Neural cell (in vitro differentiated cells): Measurements from ENCODE around the gene NAGLU. TPM values are rescaled to one million over a fixed set of nuclear protein-coding genes. Genes with fewer than 3 reads are reported as not detected.

Source experiments
- H2AFZ ChIP-seq: fragments of 200-600, 300-800 bp; sonication (generic), shearing (Covaris generic); 2 replicates; pipeline ENCODE4 v1.6.0; 2014; ENCODE audit warnings: low read depth, mild to moderate bottlenecking, antibody characterized with exemption, low read length, moderate library complexity
- H3F3A ChIP-seq: fragments of 200-600 bp; shearing (Covaris generic); 2 replicates; pipeline ENCODE4 v1.6.1; 2016; ENCODE audit warnings: mild to moderate bottlenecking, moderate library complexity, mixed read lengths, antibody characterized with exemption, low read length; ENCODE audit not compliant: insufficient read depth, poor library complexity, severe bottlenecking
- H3K27ac ChIP-seq: fragments of 200-600, 300-800 bp; sonication (generic), shearing (Covaris generic); 2 replicates; pipeline ENCODE4 v1.5.1; 2014; ENCODE audit warnings: mild to moderate bottlenecking, low read length, moderate library complexity
- H3K27me3 ChIP-seq: fragments of 300-800, 200-600 bp; sonication (generic), shearing (Covaris generic); 2 replicates; pipeline ENCODE4 v1.6.0; 2014; ENCODE audit warnings: mild to moderate bottlenecking, low read depth, low read length, moderate library complexity; ENCODE audit not compliant: insufficient read depth
- H3K36me3 ChIP-seq: fragments of 300-800, 200-600 bp; sonication (generic), shearing (Covaris generic); 2 replicates; pipeline ENCODE4 v1.5.1; 2014; ENCODE audit warnings: mild to moderate bottlenecking, antibody characterized with exemption, low read length, moderate library complexity; ENCODE audit not compliant: insufficient read depth
- H3K4me2 ChIP-seq: fragments of 300-800, 200-600 bp; sonication (generic), shearing (Covaris generic); 2 replicates; pipeline ENCODE4 v1.6.0; 2014; ENCODE audit warnings: mild to moderate bottlenecking, low read length
- H3K4me3 ChIP-seq: fragments of 300-800, 200-600 bp; sonication (generic), shearing (Covaris generic); 2 replicates; pipeline ENCODE4 v1.5.1; 2014; ENCODE audit warnings: mild to moderate bottlenecking, low read length, moderate library complexity
- H3K79me2 ChIP-seq: fragments of 200-600 bp; shearing (Covaris generic); replicated peaks from 2 replicates; pipeline ENCODE4 v1.6.0; 2014; ENCODE audit warnings: mild to moderate bottlenecking, low read length, moderate library complexity; ENCODE audit not compliant: insufficient read depth
- H3K9ac ChIP-seq: fragments of 300-800, 200-600 bp; sonication (generic), shearing (Covaris generic); 2 replicates; pipeline ENCODE4 v1.6.1; 2016; ENCODE audit warnings: mild to moderate bottlenecking, low read length, mixed read lengths
- H3K9me2 ChIP-seq: fragments of 200-600 bp; shearing (Covaris generic); 2 replicates; pipeline ENCODE4 v1.6.1; 2016; ENCODE audit warnings: mild to moderate bottlenecking, low read length, mixed read lengths; ENCODE audit not compliant: insufficient read depth
- H3K9me3 ChIP-seq: fragments of 200-600, 300-800 bp; sonication (generic), shearing (Covaris generic); 2 replicates; pipeline ENCODE4 v1.6.1; 2016; ENCODE audit warnings: mild to moderate bottlenecking, mixed run types, low read length, moderate library complexity, mixed read lengths
- H4K20me1 ChIP-seq: fragments of 200-600 bp; shearing (Covaris generic); 2 replicates; pipeline ENCODE4 v1.6.1; 2016; ENCODE audit warnings: mild to moderate bottlenecking, mixed run types; ENCODE audit not compliant: insufficient read depth
- CTCF ChIP-seq: fragments of 450-650 bp; IDR thresholded peaks from 2 replicates; pipeline ENCODE4 v1.5.1; 2014; ENCODE audit warnings: antibody characterized with exemption, mild to moderate bottlenecking, moderate library complexity; ENCODE audit not compliant: poor library complexity, severe bottlenecking
- EP300 ChIP-seq: fragments of 450-650 bp; conservative IDR thresholded peaks from 2 replicates; pipeline ENCODE4 v1.6.1; 2014; ENCODE audit warnings: antibody characterized with exemption, mild to moderate bottlenecking, moderate library complexity; ENCODE audit not compliant: poor library complexity, severe bottlenecking
- EZH2 ChIP-seq: fragments of 200-600, 300-800 bp; shearing (Covaris generic), sonication (generic); IDR thresholded peaks from 2 replicates; pipeline ENCODE4 v1.6.1; 2014; ENCODE audit warnings: antibody characterized with exemption, low read length, borderline replicate concordance, mild to moderate bottlenecking; ENCODE audit not compliant: insufficient read depth, poor library complexity, severe bottlenecking
- MXI1 ChIP-seq: fragments of 450-650 bp; conservative IDR thresholded peaks from 2 replicates; pipeline ENCODE4 v1.6.1; 2014; ENCODE audit warnings: antibody characterized with exemption, mild to moderate bottlenecking; ENCODE audit not compliant: poor library complexity, severe bottlenecking
- POLR2AphosphoS5 ChIP-seq: IDR thresholded peaks from 2 replicates; pipeline ENCODE4 v1.6.1; 2012
- RAD21 ChIP-seq: fragments of 450-650 bp; conservative IDR thresholded peaks from 2 replicates; pipeline ENCODE4 v1.6.1; 2014; ENCODE audit warnings: antibody characterized with exemption, mild to moderate bottlenecking, moderate library complexity
- REST ChIP-seq: IDR thresholded peaks from 2 replicates; pipeline ENCODE4 v1.6.1; 2012; ENCODE audit warnings: borderline replicate concordance
- TAF1 ChIP-seq: IDR thresholded peaks from 2 replicates; pipeline ENCODE4 v1.6.1; 2012; ENCODE audit warnings: low read depth
- polyA plus RNA-seq: library from polyadenylated mRNA; depleted of rRNA; stranded (reverse); fragments of >200 nt; gene quantifications from 2 replicates; pipeline ENCODE4 v1.2.3, GENCODE V29; 2014

The NAGLU gene
- polyA plus RNA-seq, 1 donor from 2014 or later = 12.1 TPM

- Histone ChIP-seq H3K79me2 (no peaks in the 10 kb centered on the region), H3K9ac (no peak overlapping the region), H3K27ac (no peak overlapping the region), H3K9me3 (no peaks in the 10 kb centered on the region), H3K4me2 (no peak overlapping the region), H3F3A (no peaks in the 10 kb centered on the region), H3K9me2 (no peaks in the 10 kb centered on the region), H4K20me1 (no peaks in the 10 kb centered on the region), H2AFZ (no peak overlapping the region), H3K36me3 (peaks cover 3% of the 10 kb centered on the region), H3K4me3 (no peak overlapping the region), H3K27me3 (no peaks in the 10 kb centered on the region)
- TF ChIP-seq RAD21 (no peak), MXI1 (no peak), EP300 (no peak), CTCF (no peak), REST (no peak), POLR2AphosphoS5 (no peak), EZH2 (no peak)
Observed at GRCh38 chr17:42493319-42493718, 42.7 kb upstream of the NAGLU start.

GRCh38 chr17:42494673-42495072 is 41.4 kb upstream of the NAGLU start:
- Histone ChIP-seq H3K4me3 (no peak overlapping the region), H3K79me2 (no peaks in the 10 kb centered on the region), H2AFZ (no peak overlapping the region), H3K4me2 (no peak overlapping the region), H3K9me3 (no peaks in the 10 kb centered on the region), H3K27me3 (no peaks in the 10 kb centered on the region), H3K27ac (no peak overlapping the region), H3F3A (no peaks in the 10 kb centered on the region), H3K36me3 (peaks cover 3% of the 10 kb centered on the region), H4K20me1 (no peaks in the 10 kb centered on the region), H3K9ac (no peak overlapping the region), H3K9me2 (no peaks in the 10 kb centered on the region)
- TF ChIP-seq REST = no peak
- no peak for TF ChIP-seq TAF1
- TF ChIP-seq MXI1 = no peak
